ENCODE results near the gene TOM1L2.

DNA sequence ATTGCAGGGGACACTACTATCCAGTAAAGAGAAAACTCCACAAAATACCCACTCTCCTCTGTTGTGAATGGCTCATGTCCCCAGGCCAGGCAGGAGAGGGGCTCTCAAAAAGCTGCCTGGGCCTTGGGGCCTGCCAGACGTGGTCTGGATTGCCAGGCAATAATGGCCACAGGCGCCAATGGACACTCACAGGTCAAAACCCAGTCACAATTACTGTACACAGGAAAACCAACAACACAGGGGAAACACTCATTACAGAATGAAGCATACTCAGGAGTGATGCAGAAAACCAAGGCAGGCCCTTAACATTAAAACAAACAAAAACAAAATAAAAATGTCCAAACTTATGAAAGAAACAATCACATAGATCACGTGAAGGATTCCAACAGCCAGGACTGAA lies 100.3 kb downstream of the TOM1L2 start:
- TF ChIP-seq CTCF (IDR thresholded peaks at IDR 0.05; ENCODE audit: poor library complexity), result no peak
- no peak for TF ChIP-seq EZH2 (IDR thresholded peaks at IDR 0.05; ENCODE audit: borderline replicate concordance)
- TF ChIP-seq EZH2phosphoT487 (IDR thresholded peaks at IDR 0.05; ENCODE audit: low read depth, severe bottlenecking, unreplicated experiment), result no peak
